Colonic mucosa (tissue), 4 donors: Measurements from ENCODE around the gene WDR44. TPM values are rescaled to one million over a fixed set of nuclear protein-coding genes. Genes with fewer than 3 reads are reported as not detected.
"Not testable (repeated sequence)": the region's sequence is repeated elsewhere in the genome, so short reads cannot be mapped to it uniquely, and the experiment has no call there.

Experiments
- DNase-seq: peaks from one replicate; pipeline ENCODE4 v3.0.0-alpha.2; 2020
- H3K27ac ChIP-seq: fragments of 200-600 bp; one replicate; pipeline ENCODE4 v1.8.0; 2021
- H3K27me3 ChIP-seq: fragments of 200-600 bp; one replicate; pipeline ENCODE4 v1.8.0; 2021
- H3K36me3 ChIP-seq: fragments of 200-600 bp; one replicate; pipeline ENCODE4 v1.8.0; 2021
- H3K4me1 ChIP-seq: fragments of 200-600 bp; one replicate; pipeline ENCODE4 v1.8.0; 2021; ENCODE audit warnings: mild to moderate bottlenecking
- H3K4me3 ChIP-seq: fragments of 200-600 bp; one replicate; pipeline ENCODE4 v1.8.0; 2021
- H3K9ac ChIP-seq, 2 donors: one replicate each; pipeline ENCODE4 v1.7.0; 2013; ENCODE audit warnings: control low read depth in 2 of 2, low read depth in 2 of 2, low read length in 2 of 2
- H3K9me3 ChIP-seq: fragments of 200-600 bp; one replicate; pipeline ENCODE4 v1.8.0; 2021
- CTCF ChIP-seq: fragments of 200-600 bp; IDR thresholded peaks from one replicate; pipeline ENCODE4 v1.8.0; 2022; ENCODE audit warnings: antibody characterized with exemption, mild to moderate bottlenecking
- intact Hi-C: fragments of 100-400 bp; cut with DNase I; formaldehyde crosslinking; loops from one replicate; pipeline ENCODE4 v1.14.1; 2022
- total RNA-seq, 2 donors: library from RNA; stranded (reverse); fragmentation: NEBNext Ultra II Directional in 1 of 2; extraction: Animal tissue kit (Norgen Biotek cat#: 25700) in 1 of 2; gene quantifications; one replicate each; pipeline ENCODE4 v1.2.1, GENCODE V29; 2021
- donor health status: healthy.
- donor health status: DM: no; HTN: no; CAD: no.
- donor health status: DM: no; HTN: no; CAD: no.

WDR44 gene
- total RNA-seq, 2 donors from 2014 or later, result 8.0 to 13.4 TPM

DNA sequence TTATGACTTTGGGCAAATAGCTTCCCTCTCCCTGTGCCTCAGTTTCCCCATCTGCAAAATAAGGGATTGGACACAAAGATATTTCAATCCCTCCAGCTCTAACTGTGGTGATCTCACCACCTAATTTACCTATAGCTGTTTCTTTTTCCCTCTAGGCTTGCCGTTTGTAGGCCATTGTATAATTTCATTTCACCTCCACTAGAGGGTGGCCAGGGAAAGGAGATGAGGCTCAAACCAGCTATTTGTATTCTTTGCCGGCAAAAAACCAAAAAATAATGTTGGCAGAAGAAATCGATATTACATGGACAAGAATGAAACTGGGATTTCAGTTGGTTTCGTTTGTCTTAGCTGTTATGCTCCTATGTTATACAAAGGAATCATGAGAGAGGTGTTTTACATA, 113.6 kb downstream of the WDR44 start:
- no peaks in the 10 kb centered on the region for H3K36me3 ChIP-seq
- peak; percentile 13 for TF ChIP-seq CTCF
- no peak overlapping the region for H3K4me3 ChIP-seq
- H3K27ac ChIP-seq, result no peak overlapping the region
- H3K9ac ChIP-seq, result no peak overlapping the region
- no peaks in the 10 kb centered on the region for H3K27me3 ChIP-seq
- H3K4me1 ChIP-seq, result no peaks in the 10 kb centered on the region
- DNase-seq, result no peak
- intact Hi-C loops, result loop anchor here (10.0 kb wide), 1 partner anchor 145 kb away; no protein-coding TSS in a partner anchor
- no peaks in the 10 kb centered on the region for H3K9me3 ChIP-seq

DNA sequence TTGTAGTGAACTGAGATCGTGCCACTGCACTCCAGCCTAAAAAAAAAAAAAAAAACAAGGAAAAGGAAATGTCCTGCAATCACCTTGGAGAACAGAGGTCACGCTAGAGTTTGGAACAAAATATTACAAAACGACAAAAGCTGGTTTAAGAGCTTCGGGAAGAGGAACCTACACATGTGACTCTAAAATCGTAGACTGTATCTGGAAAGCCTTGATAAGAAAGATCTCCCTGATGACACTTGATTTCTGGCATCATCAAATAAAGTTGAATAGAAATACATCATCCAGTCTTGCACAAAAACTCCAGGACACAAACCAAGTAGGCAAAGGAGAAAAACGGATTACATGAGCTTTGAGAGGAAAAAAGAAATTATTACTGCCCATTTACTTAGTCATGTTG, 118.6 kb downstream of the WDR44 start:
- H3K4me3 ChIP-seq, result no peak overlapping the region
- no peak overlapping the region for H3K9ac ChIP-seq
- H3K27ac ChIP-seq, result no peak overlapping the region
- intact Hi-C loops, result no loop called here
- no peaks in the 10 kb centered on the region for H3K27me3 ChIP-seq
- DNase-seq, result no peak
- no peaks in the 10 kb centered on the region for H3K4me1 ChIP-seq
- TF ChIP-seq CTCF, result no peak
- H3K9me3 ChIP-seq, result no peaks in the 10 kb centered on the region
- H3K36me3 ChIP-seq, result no peaks in the 10 kb centered on the region

- H3K4me1 ChIP-seq, result no peaks in the 10 kb centered on the region
- no peak for TF ChIP-seq CTCF
- no peak overlapping the region for H3K4me3 ChIP-seq
- no peak for DNase-seq
- no peaks in the 10 kb centered on the region for H3K27me3 ChIP-seq
- intact Hi-C loops, result no loop called here
- H3K9me3 ChIP-seq, result no peaks in the 10 kb centered on the region
- H3K27ac ChIP-seq, result no peak overlapping the region
- H3K9ac ChIP-seq, result no peak overlapping the region
- no peaks in the 10 kb centered on the region for H3K36me3 ChIP-seq
Measured at GRCh38 chrX:118468122-118468521, 122.2 kb downstream of the WDR44 start.

DNA sequence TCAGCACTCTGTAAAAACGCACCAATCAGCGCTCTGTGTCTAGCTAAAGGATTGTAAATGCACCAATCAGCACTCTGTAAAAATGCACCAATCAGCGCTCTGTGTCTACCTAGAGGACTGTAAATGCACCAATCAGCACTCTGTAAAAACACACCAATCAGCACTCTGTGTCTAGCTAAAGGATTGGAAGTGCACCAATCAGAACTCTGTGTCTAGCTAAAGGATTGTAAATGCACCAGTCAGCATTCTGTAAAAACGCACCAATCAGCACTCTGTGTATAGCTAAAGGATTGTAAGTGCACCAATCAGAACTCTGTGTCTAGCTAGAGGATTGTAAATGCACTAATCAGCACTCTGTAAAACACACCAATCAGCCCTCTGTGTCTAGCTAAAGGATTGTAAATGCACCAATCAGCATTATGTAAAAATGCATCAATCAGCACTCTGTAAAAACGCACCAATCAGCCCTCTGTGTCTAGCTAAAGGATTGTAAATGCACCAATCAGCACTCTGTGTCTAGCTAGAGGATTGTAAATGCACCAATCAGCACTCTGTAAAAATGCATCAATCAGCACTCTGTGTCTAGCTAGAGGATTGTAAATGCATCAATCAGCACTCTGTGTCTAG, 124.9 kb downstream of the WDR44 start:
- H3K9me3 ChIP-seq, H3K4me1 ChIP-seq, DNase-seq, intact Hi-C loops, H3K9ac ChIP-seq, H3K27ac ChIP-seq, H3K4me3 ChIP-seq, H3K36me3 ChIP-seq, H3K27me3 ChIP-seq: not testable (repeated sequence)

GRCh38 chrX:118474586-118474985, 128.7 kb downstream of the WDR44 start:
- no peak for TF ChIP-seq CTCF
- Histone ChIP-seq H3K36me3 (no peaks in the 10 kb centered on the region), H3K27me3 (no peaks in the 10 kb centered on the region), H3K27ac (no peak overlapping the region), H3K9ac (no peak overlapping the region), H3K4me3 (no peak overlapping the region), H3K4me1 (no peaks in the 10 kb centered on the region), H3K9me3 (no peaks in the 10 kb centered on the region)
- DNase-seq, result no peak
- intact Hi-C loops, result no loop called here

DNA sequence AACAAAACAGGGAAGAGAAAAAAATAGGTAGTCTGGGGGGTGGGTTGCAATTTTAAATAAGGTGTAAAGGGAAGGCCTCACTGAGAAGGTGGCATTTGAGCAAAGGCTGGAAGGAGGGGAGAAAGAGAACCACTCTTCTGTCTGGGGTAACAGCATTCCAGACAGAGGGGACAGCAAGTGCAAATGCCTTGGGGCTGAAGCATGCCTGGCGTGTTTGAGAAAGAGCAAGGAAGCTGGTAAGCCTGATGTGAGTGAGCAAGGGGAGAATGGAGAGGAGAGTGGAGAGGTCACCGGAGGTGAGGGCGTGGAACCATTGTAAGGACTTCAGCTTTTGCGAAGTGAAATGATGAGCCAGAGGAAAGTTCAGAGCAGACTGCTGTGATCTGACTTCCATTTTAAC, 130.0 kb downstream of the WDR44 start:
- no peak for DNase-seq
- Histone ChIP-seq H3K9ac (no peak overlapping the region), H3K9me3 (no peaks in the 10 kb centered on the region), H3K27ac (no peak overlapping the region), H3K27me3 (no peaks in the 10 kb centered on the region), H3K4me3 (no peak overlapping the region), H3K4me1 (no peaks in the 10 kb centered on the region), H3K36me3 (no peaks in the 10 kb centered on the region)
- TF ChIP-seq CTCF, result no peak
- intact Hi-C loops, result no loop called here
